GM18519 (cell line): Measurements from ENCODE around the gene PLOD1.
"Not testable (repeated sequence)": the region's sequence is repeated elsewhere in the genome, so short reads cannot be mapped to it uniquely, and the experiment has no call there.

Experiments
- ATAC-seq: cut with Tn5 transposase; IDR thresholded peaks from one replicate; pipeline ENCODE4 v1.9.1; 2021; ENCODE audit warnings: mild to moderate bottlenecking, moderate library complexity; ENCODE audit not compliant: unreplicated experiment, low FRiP score

PLOD1 gene

DNA sequence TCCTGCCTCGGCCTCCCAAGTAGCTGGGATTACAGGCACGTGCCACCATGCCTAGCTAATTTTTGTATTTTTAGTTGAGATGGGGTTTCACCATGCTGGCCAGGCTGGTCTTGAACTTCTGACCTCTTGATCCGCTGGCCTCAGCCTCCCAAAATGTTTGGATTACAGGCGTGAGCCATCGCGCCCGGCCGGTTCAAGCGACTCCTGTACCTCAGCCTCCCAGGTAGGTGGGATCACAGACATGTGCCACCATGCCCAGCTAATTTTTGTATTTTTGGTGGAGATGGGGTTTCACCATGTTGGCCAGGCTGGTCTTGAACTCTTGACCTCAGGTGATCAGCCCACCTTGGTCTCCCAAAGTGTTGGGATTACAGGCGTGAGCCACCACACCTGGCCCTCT, 1.2 kb downstream of the PLOD1 start:
- ATAC-seq = not testable (repeated sequence)

DNA sequence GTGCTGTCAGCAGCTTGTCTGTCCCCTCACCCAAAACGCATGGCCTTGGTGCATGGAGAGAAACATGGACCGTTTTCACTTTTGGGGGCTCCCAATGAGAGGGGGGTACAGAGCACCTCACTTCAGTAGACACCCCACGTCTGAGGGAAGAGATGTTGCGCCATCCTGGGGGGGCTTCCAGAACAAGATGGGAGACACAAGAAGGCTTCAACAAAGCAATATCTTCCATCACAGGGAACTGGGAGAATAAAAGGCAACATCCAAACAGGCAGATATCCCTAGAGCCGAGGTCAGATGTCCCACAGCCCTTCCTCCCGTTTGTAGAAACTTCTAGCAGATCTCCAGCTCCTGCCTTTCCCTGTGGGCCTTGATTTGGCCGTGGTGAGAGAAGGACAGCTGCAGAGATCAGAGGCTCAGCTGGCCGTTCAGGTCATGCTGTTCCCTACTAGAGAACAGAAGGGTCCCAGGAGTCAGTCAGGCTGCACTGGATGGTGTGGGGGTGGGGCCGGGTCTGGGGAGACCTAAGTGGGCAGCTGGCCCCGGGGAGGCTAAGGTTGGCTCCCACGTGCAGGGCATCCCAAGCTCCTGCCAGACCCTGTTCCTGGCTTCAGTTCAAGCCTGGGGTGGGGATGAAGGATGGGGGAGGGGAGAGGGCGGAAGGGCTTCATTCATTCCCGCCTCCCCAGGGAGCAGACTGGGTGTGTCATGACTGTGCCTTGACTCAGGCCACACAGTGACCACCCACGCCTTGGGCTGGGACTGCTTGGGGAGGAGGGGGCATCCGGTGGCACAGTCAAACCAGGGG, 4.4 kb downstream of the PLOD1 start:
- ATAC-seq = no peak

DNA sequence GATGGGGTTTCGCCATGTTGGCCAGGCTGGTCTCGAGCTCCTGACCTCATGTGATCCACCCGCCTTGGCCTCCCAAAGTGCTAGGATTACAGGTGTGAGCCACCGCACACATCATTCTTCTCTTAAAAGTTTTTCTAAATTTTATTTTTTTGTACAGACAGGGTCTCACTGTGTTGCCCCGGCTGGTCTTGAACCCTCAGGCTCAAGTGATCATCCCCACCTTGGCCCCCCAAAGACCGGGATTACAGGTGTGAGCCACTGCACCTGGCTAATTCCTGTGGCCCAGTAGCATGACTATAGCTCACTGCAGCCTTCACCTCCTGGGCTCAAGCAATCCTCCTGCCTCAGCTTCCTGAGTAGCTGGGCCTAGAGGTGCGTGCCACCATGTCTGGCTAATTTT, 5.3 kb downstream of the PLOD1 start:
- not testable (repeated sequence) for ATAC-seq

DNA sequence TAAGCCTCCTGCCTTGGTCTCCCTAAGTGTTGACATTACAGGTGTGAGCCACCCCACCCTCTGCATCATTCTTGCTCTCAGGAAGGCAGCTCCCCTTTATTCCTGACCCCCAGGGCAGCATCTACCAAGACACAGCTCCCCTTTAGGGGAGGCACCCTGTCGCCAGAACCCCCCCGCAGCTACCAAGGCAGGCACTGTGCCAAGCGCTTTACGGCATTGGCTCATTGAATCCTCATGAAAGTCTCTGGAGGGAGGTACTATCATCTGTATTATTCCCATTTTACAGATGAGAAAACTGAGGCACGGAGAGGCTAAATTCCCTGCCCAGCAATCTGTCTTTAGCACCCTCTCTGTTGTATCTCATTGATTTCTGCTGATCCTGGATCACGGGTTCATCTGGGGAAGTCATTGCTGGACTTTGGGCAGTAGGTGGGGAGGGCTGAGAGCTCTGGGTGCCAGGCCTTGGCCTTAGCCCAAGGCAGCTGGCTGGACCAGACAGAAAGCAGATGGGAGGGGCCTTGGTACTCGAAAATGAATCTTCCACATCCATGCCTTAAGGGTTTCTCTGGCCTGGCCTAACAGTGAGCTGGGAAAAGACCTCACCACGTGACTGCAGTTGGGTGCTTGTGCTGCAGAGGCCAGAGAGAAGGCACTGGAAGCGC, 5.9 kb downstream of the PLOD1 start:
- no peak for ATAC-seq

DNA sequence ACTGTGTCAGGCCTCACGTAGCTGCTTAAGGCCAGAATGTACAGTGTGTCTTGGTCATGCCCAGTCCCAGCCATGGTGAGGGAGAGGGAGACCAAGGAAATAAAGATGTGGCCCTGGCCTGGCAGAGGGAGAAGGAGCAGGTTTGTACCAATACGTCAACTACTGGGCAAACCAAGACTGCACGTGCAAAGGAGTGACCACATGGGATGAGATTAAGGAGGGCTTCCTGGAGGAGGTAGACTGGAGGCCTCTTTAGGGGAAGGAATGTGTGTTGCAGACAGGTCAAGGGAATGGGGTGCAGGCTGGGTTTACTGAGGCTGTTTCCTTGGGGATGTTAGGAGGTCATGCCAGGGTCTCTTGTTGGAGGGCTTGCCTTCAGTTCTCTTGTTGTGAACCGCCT, 7.8 kb downstream of the PLOD1 start:
- ATAC-seq = no peak

DNA sequence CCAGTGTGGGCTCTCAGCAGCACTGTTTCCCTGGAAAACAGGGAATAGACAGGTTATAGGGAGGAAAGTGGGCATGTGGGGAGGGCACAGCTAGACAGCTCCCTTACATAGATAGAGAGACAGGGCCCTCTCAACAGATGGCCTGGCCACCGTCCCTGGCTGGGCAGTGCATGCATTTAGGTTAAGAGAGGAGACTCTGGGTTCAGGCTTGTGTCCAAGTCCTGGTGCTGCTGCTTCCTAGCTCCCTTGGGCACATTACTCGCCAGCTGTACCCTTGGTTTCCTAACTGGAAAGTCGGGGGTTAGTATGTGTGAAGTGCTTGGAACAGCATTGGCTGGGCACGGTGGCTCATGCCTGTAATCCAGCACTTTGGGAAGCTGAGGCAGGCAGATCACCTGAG, 9.1 kb downstream of the PLOD1 start:
- ATAC-seq = no peak

DNA sequence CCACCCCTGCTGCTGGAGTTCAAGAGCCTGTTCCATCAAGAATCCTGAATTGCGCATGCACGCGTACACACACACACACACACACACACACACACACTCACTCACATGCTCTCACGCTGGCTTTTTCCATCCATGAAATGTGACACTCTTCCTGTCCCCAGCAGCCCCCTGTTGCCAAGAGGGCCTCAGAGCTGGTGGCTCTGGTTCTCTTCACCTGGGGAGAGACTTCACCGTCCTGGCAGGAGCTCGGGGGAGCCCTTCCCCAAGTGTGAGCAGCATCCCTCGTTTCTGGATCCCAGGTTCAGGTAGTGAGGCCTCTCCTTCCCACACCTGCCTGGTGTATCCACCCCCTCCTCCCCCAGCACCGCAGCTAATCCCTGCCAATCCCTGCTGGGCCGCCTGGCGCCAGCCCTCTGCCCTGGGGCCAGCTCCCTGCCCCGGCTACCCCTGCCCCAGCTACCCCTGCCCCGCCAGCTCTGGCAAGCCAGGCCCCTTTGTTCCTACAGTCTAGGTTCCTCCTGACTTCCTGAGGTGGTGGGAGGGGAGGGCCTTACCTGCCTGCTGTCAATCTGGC, 9.9 kb downstream of the PLOD1 start:
- no peak for ATAC-seq

DNA sequence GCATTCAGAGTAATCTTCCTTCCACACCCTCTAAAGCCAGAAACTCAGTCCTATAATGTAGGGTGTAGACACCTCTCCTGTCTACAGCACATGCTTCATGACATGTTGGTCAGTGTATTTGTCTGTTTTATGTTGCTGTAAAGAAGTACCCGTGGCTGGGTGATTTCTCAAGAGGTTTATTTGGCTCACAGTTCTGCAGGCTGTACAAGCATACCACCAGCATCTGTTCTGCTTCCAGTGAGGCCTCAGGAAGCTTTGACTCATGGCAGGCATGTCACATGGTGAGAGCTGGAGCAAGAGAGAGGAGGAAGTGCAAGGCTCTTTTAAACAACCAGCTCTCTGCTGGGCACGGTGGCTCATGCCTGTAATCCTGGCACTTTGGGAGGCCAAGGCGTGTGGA, 12.1 kb downstream of the PLOD1 start:
- no peak for ATAC-seq

DNA sequence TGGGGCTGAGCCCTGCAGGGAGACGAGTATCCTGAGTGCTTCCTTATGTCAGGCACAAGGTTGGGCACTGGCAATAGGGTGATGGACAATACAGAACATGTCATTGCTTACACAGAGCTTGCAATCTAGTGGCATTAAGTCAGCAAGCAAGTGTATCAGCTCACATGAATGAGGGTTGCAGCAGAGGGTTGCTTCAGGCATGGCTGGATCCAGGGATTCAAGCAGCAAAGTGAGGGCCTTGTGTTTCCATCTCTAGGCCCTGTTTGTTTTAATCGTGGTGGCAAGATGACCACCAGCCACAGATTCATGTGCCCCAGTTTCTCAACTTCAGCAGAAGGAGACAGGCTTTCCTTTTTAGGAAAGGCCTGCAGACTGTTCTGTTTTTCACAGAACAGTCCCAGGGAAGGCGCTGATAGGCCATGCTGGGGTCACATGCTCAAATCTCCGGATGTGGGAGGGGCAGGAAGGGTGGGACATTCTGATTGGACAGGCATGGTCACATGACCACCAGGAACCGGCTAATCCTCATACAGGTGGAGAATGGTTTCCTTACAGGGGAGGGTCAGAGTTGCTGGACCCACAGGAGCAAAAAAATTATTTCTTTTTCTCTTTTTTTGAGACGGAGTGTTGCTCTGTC, 14.4 kb downstream of the PLOD1 start:
- no peak for ATAC-seq

DNA sequence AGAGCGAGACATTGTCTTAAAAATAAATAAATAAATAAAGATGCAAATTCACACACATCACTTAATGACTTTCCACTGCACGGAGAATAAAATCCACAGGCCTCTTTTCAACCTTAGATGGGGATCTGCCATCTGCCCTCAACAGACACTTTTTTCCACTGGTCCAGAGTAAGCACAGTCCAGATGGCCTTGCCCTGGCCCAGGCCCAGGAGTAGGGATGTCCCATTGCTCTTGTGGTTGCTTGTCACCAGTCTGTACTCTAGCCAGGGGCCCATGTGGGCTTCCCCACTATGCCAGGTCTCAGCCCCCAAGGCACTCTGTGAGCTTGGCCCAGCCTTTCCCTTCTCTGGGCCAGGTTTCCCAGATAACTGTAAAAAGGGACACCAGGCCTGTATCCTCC, 17.4 kb downstream of the PLOD1 start:
- ATAC-seq = no peak

DNA sequence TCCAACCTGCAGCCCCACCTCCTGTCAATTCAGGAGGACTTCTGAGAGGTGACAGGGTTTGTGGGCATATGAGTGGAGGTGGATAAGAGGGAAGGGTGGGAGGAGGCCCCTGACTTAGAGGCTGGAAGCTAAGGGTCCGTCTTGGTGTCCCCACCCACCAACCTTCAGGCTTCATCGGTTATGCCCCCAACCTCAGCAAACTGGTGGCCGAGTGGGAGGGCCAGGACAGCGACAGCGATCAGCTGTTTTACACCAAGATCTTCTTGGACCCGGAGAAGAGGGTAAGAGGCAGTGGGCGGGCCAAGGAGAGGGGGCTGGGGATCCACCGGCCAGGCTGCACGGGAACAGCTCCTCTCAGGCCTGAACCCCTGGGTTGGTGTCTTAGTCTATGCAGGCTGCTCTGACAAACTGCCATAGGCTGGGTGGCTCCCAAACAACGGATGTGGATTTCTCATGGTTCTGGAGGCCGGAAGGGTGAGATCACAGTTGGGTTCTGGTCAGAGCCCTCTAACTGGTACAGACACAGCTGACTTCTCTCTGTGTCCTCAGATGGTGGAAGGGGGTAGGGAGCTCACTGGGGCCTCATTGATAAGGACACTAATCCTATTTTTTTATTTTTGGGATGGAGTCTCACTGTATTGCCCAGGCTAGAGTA, 18.1 kb downstream of the PLOD1 start:
- no peak for ATAC-seq

DNA sequence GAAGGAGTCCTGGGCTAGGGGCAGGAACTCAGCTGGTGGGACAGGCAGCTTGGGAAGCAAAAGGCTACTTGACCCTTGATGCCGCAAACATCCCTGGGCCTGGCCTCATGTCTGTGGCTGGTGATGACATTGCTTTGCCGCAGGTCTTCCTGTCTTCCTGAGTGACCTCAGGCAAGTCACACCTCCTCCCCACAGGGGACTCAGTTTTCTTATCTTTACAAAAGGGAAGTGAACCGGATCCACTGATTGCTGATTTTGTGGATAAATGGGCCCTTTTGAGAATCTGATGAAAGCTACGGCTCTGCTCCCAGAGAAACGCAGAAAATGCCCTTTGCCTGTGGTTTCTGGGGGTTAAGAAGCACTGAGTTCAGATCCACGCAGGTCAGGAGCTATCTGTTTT, 20.7 kb downstream of the PLOD1 start:
- ATAC-seq = no peak

DNA sequence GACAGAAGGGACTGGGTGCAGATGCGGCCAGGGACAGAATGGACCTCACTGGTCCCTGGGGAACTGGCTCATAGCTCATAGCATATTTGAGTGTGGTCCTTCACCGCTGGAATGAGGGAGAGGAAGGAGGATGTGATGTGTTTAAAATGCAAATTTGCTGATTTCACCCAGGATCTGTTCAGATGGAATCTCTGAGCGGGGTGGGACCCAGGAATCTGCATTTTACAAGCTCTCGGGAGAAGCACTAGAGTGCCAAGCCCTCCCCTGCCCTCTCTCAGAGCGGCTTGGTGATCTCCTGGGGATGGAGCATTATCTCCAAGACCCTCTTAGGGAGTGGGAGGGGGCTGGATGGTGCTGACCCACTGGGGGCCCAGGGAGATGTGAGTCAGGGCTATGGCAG, 22.9 kb downstream of the PLOD1 start:
- ATAC-seq = no peak

DNA sequence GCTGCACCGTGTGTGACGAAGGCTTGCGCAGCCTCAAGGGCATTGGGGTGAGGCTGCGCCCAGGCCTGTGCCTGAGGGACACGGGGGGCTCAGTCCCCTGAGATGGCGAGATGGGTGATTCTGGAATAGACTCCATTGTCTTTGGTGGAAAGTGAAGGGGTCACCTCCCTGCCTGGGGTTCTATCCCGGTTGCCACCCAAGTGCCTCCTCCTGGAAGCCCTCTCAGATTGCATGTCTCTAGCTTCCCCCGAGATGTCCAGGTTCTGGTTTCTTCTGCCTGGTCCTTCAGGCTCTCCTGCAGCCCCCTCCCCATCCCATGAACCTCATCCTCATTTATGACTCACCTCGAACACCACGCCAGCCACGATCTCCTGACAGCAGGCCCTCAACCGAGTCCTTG, 23.4 kb downstream of the PLOD1 start:
- ATAC-seq = no peak

DNA sequence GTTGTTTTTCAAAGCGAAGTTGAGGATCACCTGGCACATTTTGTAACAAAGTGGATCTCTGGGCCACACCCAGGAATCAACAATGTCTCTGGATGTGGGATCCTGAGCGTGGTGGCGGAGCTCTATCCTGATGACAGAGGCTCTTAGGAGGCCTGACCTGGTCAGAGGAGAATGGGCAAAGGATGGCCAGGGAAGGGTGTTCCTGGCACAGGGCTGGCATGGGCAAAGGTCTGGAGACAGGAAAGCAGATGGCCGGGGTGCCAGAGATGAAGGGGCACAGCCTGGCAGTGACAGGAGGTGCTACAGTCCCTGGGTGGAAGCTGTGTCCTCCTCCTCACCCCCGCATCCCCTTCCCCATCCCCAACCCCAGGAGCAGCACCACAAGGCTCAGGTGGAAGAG, 25.8 kb downstream of the PLOD1 start:
- ATAC-seq = no peak

DNA sequence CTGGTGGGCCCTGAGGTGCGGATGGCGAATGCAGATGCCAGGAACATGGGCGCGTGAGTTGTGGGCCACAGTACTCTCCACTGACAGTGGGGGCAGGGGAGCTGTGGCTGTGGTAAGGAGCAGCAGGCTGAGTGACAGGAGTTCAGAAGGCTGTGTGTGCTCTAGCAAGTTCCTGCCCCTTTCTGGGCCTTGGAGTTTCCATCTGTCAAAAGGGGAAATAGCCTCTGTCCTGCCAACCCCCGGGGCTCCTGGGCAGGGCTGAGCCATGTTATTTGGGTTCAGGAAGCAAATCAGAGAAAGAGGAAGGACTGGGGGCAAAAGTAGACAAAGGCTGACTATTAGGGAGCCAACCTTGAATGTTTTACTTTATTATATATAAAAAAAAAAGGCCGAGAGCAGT, 26.2 kb downstream of the PLOD1 start:
- no peak for ATAC-seq

DNA sequence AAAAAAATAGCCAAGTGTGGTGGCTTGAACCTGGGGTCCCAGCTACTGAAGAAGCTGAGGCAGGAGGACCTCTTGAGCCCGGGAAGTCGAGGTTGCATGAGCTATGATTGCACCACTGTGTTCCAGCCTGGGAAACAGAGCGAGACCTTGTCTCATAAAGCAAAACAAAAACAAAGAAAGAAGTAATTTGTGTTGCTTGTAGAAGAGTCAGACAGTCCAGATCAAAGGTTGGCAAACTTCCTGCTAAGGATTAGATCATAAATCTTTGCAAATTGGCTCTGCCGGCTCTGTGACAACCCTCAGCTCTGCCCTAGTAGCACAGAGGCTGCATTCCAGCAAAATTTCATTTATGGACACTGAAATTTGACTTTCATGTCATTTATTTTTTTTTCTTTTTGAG, 26.7 kb downstream of the PLOD1 start:
- ATAC-seq = no peak

DNA sequence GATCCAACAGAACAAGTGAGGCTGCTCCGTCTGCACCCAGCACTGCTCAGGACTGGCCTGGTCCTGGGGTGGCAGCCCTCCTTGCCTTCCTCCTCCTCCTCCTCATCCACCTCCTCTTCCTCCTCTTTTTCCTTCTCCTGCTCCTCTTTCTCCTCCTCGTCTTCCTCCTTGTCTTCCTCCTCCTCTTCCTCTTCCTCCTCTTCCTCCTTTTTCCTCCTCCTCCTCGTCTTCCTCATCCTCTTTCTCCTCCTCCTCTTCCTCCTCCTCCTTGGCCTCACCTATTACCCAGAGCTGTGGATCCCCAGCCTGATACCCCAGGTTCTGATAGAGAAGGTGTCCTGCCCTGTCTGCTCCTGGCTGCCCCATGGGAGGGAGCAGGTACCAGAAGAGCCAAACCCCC, 29.1 kb downstream of the PLOD1 start:
- no peak for ATAC-seq

DNA sequence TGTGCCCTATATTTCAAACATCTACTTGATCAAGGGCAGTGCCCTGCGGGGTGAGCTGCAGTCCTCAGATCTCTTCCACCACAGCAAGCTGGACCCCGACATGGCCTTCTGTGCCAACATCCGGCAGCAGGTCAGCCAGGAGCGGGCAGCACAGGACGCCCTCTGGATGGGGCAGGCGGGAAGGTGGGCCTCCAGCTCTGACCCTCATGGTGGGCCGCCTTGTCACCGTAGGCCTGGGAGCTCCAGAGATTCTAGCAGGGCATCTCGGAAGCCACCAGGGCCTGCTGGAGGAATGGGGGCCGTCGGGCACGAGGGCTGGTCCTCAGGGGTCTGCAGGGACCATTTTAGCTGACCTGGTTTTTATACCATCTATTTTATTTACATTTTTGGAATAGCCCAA, 30.1 kb downstream of the PLOD1 start:
- no peak for ATAC-seq

DNA sequence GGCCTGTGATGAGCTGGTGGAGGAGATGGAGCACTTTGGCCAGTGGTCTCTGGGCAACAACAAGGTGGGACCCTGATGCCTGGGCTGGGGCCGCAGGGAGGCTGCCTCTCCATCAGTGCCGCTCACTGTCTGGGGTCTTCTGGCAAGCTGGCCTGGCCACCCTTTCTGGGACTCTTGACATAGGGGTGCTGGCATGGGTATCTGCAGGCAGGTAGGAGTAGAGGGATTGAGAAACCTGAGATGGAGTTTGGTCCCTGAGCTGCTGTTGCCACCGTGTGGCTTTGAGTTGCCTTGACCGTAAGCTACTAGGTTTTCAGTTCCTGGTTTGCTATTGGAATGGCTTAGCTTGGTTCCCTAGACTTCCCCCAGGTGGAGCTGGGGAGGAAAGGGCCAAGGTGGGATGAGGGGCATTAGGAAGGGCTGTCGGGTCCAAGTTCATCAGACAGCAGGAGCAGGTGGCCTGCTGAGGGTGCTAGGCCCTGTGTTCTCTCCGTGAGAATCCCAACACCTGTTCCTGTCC, 32.6 kb downstream of the PLOD1 start:
- no peak for ATAC-seq
